GM20431 (cell line): ENCODE results near the gene CD59.
"Not testable (repeated sequence)": the region's sequence is repeated elsewhere in the genome, so short reads cannot be mapped to it uniquely, and the experiment has no call there.

Experiments used
- in situ Hi-C: fragments of 300-500 bp; cut with MseI, MboI; formaldehyde crosslinking; loops from one replicate; pipeline ENCODE4 v1.15.0; 2020; ENCODE audit warnings: low sequenced_read_pairs; ENCODE audit not compliant: unreplicated experiment

The CD59 gene

DNA sequence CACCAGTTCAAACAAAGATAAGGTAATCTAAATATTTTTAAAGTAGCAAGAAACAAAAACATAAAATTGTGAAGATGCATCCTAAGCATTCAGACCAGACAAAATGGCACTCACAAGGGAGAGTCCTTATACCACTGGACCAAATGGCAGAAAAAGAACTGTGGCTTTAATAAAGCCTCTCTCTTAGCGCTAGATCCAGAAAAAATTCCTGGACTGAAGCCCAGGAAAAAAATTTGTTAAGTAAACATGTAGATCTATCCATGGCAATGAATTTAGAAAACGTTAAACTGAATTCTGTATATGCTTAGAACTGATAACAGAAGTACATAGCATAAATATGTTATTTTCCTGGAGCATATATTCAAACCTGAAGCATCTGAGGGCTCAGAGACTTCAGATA lies 11.8 kb upstream of the CD59 start:
- in situ Hi-C loops: no loop called here

- in situ Hi-C loops: no loop called here
Observed at GRCh38 chr11:33743291-33743690, 7.1 kb upstream of the CD59 start.

DNA sequence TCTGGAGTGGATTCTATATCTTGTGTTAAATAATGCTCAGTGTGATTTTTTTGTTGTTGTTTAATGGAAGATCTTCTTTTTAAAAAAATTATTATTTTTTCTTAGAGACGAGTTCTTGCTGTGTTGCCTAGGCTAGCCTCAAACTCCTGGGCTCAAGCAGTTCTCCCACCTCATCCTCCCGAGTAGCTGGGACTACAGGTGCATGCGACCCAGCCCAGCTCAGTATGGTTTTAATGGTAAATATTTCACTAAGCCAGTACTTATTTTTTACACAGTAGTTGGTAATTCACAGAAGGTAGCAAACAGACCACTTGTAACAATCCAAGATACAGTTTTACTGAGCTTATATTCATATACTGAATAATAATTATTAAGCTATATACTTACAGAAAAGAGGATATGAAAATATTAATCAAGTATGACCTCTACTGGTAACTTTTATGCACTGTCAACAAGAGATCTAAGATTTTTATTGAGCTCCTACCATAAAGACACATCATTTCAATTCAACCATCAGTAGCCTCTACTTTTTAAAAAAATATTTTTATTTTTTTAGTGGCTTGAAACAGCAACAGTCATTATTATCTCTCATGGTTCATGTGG lies 6.1 kb upstream of the CD59 start:
- in situ Hi-C loops: no loop called here

GRCh38 chr11:33741806-33742205 lies 5.6 kb upstream of the CD59 start:
- in situ Hi-C loops: no loop called here

GRCh38 chr11:33737362-33737821 lies 1.2 kb upstream of the CD59 start:
- in situ Hi-C loops: no loop called here

DNA sequence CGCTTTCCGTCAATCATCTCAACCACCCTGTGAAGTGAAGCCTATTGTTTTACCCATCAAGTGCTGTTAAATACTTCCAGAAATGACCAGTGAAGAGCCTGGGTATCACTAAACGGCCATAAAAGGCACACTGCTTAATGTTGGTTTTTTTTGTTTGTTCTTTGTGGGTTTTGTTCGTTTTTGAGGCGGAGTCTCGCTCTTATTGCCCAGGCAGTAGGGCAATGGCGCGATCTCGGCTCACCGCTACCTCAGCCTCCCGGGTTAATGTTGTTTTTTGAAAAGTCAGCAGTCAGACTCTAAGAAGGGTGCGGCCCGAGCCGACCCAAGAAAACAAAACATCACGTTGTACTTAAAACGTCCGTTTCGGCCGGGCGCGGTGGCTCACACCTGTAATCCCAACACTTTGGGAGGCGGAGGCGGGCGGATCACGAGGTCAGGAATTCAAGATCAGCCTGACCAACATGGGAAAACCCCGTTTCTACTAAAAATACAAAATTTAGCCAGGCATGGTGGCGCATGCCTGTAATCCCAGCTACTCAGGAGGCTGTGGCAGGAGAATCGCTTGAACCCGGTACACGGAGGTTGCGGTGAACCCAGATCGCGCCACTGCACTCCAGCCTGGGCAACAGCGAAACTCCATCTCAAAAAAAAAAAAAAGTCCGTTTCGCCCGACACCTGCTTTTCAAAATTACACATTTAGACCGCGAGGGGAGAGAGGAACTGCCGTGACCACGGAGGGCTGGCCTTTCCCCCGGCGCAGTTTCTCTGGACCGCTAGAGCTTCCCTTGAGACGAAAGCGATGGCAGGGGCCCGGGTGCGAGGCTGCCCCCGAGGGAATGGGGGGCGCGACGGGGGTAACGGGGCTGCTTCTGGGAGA lies 714 bp downstream of the CD59 start:
- in situ Hi-C loops: no loop called here

GRCh38 chr11:33734441-33735270 lies 1.6 kb downstream of the CD59 start:
- in situ Hi-C loops: no loop called here

GRCh38 chr11:33733980-33734379 lies 2.2 kb downstream of the CD59 start:
- in situ Hi-C loops: no loop called here

- in situ Hi-C loops: no loop called here
Observed at GRCh38 chr11:33731723-33732531, 4.3 kb downstream of the CD59 start.

DNA sequence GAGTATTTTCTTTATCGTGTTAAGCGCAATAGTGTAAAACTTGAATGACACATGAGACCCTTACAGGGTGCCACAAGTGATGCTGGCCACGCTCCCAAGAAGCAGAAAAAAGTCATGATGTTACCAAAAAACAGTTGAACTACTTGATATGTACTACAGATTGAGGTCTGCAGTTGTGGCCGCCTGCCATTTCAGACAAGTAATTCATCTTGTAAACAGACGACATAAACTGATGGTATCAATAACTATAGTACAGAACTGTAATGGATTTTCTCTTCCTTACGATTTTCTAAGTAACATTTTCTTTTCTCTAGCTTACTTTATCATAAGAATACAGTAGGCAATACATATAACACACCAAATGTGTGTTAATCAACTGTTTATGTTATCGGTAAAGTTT lies 5.5 kb downstream of the CD59 start:
- in situ Hi-C loops: no loop called here

DNA sequence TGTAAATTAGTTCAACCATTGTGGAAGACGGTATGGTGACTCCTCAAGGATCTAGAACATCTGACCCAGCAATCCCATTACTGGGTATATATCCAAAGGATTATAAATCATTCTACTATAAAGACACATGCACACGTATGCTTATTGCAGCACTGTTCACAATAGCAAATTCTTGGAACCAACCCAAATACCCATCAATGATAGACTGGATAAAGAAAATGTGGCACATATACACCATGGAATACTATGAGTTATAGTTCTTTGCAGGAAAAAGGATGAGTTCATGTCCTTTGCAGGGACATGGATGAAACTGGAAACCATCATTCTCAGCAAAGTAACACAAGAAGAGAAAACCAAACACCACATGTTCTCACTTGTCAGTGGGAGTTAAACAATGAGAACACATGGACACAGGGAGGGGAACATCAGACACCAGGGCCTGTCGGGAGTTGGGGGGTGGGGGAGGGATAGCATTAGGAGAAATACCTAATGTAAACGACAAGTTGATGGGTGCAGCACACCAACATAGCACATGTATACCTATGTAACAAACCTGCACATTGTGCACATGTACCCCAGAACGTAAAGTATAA lies 7.1 kb downstream of the CD59 start:
- in situ Hi-C loops: not testable (repeated sequence)

DNA sequence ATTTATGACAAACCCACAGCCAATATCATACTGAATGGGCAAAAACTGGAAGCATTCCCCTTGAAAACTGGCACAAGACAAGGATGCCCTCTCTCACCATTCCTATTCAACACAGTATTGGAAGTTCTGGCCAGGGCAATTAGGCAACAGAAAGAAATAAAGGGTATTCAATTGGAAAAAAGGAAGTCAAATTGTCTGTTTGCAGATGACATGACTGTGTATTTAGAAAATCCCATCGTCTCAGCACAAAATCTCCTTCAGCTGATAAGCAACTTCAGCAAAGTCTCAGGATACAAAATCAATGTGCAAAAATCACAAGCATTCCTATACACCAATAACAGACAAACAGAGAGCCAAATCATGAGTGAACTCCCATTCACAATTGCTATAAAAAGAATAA lies 8.7 kb downstream of the CD59 start:
- in situ Hi-C loops: not testable (repeated sequence)

DNA sequence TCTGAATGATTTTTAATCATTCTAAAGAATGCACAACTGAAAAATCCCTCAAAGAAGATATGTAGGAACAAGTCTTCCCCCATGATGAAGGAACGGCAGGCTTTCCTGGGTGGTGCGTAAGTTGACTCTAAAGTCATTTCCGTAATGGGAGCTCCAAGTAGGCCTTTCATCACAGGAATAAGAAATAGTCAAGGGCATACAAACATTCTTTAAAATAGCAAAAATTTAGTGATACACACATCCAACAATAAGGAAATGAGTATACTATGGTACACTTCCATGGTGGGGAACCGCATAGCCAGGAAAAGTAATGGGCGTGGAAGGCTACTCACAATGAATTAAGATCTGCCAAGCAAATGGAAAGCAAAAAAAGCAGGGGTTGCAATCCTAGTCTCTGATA lies 10.7 kb downstream of the CD59 start:
- in situ Hi-C loops: no loop called here

GRCh38 chr11:33724644-33725035 lies 11.6 kb downstream of the CD59 start:
- in situ Hi-C loops: no loop called here

- in situ Hi-C loops: no loop called here
Observed at GRCh38 chr11:33723238-33723881, 12.9 kb downstream of the CD59 start.

GRCh38 chr11:33722590-33723234 lies 13.5 kb downstream of the CD59 start:
- in situ Hi-C loops: no loop called here

DNA sequence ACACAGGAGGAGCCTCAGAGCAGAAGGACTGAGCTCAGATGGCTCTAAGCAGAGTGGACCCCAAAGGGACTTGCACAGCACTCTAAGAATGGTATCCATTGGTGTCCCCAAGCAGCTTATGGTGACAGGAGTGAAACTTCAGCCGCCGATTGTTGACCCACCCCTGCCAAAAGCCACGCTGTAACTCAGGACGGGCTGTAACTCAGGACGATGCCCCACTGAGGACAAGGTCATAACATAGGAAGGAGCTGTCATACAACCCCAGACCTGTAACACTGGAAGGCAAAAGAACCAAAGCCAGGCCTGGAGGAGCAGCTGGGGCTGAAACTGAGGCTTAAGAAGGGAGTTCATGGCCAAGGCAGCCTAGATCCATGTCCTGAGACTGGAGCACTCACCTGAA lies 14.2 kb downstream of the CD59 start:
- in situ Hi-C loops: no loop called here

- in situ Hi-C loops: no loop called here
Observed at GRCh38 chr11:33721426-33721825, 14.8 kb downstream of the CD59 start.

- in situ Hi-C loops: no loop called here
Observed at GRCh38 chr11:33719587-33719986, 16.6 kb downstream of the CD59 start.
